Measurements from ENCODE around the gene SHD. TPM values are rescaled to one million over a fixed set of nuclear protein-coding genes. Genes with fewer than 3 reads are reported as not detected.

SHD gene
- total and polyA plus RNA-seq, 2 of the 13 experiments (the other 11 are each of a cell fraction or from before 2014, with no cell fraction given): 0.11 to 0.20 TPM

DNA sequence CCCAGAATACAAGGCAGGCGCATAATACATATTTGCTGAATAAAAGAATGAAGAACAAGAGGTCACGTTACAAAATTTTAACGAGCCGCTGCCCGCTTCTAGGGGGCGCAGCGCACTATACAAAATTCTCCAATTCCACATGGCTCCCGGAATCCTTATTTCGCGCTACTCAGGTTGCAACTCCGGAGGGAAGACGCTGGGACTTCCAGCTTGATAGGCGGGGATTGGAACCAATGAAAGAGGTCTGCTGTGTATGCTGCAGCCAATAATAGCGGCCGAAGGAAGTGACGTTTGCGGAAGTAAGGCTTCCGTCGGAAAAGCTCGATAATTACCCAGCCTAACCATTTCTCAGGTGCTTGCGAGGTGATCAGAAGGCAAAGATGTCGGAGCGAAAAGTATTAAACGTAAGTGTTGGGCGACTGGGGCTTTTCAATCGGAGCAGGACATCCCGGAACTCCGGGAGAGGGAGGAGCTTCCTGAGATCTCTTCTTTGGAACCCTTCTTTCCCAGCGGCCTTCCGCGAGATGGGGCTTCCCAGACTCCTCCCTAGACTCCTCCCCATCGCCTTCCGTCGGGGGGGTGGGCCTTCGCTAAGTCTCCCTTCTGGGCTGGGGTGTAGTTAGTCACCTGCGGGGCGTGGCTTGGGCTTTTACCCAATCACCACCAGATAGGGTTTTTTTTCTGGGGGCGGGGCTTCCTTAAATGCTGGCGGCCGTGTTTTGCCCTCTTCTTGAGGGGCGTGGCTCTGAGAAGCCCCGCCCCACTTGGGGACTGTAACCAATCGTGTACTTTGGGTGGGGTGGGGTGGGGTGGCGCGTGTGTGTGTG lies 32.1 kb upstream of the SHD start, which contains the start of gene YJU2 (continued):
- TF ChIP-seq ARNT2 (CRISPR knock-in tag; IDR thresholded peaks at IDR 0.05; ENCODE audit: low read depth) (0 out of 2 replicates have a peak, but pooled peaks have one; percentile 1), ARID5B (CRISPR knock-in tag; IDR thresholded peaks at IDR 0.05) (no peak), ZNF616 (CRISPR knock-in tag; IDR thresholded peaks at IDR 0.05; ENCODE audit: low read depth) (no peak), MNT (IDR thresholded peaks at IDR 0.05) (peak; percentile 44; the same call in 1 of the 2 replicates), ZZZ3 (CRISPR knock-in tag; IDR thresholded peaks at IDR 0.05; ENCODE audit: borderline replicate concordance) (no peak), ZNF30 (CRISPR knock-in tag; IDR thresholded peaks at IDR 0.05) (no peak), ZNF207 (IDR thresholded peaks at IDR 0.05; ENCODE audit: borderline replicate concordance) (no peak), NR2F6 (IDR thresholded peaks at IDR 0.05) (0 out of 2 replicates have a peak, but pooled peaks have one; percentile 14), NR2F6 (CRISPR knock-in tag; IDR thresholded peaks at IDR 0.05) (0 out of 2 replicates have a peak, but pooled peaks have one; percentile 40), ZNF503 (CRISPR knock-in tag; IDR thresholded peaks at IDR 0.05) (0 out of 2 replicates have a peak, but pooled peaks have one; percentile 31), TBX3 (IDR thresholded peaks at IDR 0.05; ENCODE audit: borderline replicate concordance) (no peak), KDM5B (CRISPR knock-in tag; IDR thresholded peaks at IDR 0.05; ENCODE audit: borderline replicate concordance) (no peak), ZNF446 (CRISPR knock-in tag; IDR thresholded peaks at IDR 0.05) (peak; percentile 74; the same call in 1 of the 2 replicates), KAT2B (IDR thresholded peaks at IDR 0.05; ENCODE audit: borderline replicate concordance, low read depth, low read length) (no peak), ZNF549 (CRISPR knock-in tag; IDR thresholded peaks at IDR 0.05) (no peak), TAF15 (IDR thresholded peaks at IDR 0.05; ENCODE audit: low read depth, low read length, poor library complexity, severe bottlenecking) (no peak), NFIC (IDR thresholded peaks at IDR 0.05; ENCODE audit: low read length) (peak; percentile 69), EHMT2 (IDR thresholded peaks at IDR 0.05; ENCODE audit: borderline replicate concordance, low read depth, low read length) (no peak)
- TF ChIP-seq, protein P1, sequence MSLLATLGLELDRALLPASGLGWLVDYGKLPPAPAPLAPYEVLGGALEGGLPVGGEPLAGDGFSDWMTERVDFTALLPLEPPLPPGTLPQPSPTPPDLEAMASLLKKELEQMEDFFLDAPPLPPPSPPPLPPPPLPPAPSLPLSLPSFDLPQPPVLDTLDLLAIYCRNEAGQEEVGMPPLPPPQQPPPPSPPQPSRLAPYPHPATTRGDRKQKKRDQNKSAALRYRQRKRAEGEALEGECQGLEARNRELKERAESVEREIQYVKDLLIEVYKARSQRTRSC (CRISPR knock-in tag; IDR thresholded peaks at IDR 0.05; ENCODE audit: low read depth): no peak
- TF ChIP-seq, protein P2, sequence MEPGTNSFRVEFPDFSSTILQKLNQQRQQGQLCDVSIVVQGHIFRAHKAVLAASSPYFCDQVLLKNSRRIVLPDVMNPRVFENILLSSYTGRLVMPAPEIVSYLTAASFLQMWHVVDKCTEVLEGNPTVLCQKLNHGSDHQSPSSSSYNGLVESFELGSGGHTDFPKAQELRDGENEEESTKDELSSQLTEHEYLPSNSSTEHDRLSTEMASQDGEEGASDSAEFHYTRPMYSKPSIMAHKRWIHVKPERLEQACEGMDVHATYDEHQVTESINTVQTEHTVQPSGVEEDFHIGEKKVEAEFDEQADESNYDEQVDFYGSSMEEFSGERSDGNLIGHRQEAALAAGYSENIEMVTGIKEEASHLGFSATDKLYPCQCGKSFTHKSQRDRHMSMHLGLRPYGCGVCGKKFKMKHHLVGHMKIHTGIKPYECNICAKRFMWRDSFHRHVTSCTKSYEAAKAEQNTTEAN (CRISPR knock-in tag; conservative IDR thresholded peaks at IDR 0.05): 0 out of 2 replicates have a peak, but pooled peaks have one; percentile 44
